GM21717 (cell line): ENCODE measurements around the gene LTB.
"Not testable (repeated sequence)": the region's sequence is repeated elsewhere in the genome, so short reads cannot be mapped to it uniquely, and the experiment has no call there.

ENCODE experiments used
- ATAC-seq: cut with Tn5 transposase; IDR thresholded peaks from one replicate; pipeline ENCODE4 v1.9.1; 2021; ENCODE audit warnings: mild to moderate bottlenecking, moderate library complexity; ENCODE audit not compliant: unreplicated experiment

LTB gene

DNA sequence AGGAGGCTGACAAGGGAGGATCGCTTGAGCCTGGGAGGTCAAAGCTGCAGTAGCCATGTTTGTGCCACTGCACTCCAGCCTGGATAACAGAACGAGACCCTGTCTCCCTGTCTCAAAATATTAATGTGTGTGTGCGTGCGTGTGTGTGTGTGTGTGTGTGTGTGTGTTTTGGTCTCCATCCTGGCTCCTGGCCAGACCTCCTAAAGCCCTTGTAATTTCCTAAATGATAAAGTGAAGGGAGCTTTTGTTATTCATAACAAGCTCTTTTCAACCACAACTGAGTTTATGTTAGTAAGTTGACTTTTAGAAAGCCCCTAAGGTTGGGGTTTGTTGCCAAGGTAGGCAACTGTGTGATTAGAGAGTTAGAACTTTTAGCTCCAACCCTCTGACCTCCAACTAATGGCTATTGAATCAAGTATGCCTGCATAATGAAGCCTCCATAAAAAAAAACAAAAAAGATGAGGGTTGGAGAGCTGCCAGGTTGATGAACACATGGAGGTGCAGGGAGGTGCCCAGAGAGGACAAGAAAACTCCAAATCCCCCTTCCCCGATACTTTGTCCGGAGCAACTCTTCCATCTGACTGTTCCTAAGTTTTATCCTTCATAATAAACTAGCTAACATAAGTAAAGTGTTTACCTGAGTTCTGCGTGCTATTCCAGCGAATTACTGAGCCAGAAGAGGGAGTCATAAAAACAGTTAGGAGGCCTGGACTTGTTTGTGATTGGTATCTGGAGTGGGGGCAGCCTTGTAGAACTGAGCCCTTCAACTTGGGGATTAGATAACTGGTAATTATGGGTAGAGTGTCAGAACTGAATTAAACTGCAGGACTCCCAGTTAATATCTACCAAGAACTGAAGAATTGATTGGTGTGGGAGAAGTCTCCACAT, 27.5 kb upstream of the LTB start:
- ATAC-seq, result no peak

DNA sequence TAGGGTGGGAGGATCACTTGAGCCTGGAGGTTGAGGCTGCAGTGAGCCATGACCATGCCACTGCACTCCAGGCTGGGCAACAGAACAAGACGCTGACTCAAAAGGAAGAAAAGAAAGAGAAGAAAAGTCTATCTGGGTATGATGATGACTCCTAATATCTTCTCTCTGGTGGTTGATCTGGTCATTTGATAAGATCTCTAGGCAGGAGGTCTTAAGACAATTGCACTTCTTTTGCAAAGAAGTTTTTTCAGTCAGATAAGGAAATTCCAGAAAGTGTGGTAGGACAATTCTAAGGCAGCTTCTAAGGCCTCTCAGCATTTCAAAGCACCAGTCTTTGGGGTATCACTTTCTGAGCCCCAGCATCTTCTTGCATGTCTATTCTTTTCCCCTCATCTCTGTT, 25.1 kb upstream of the LTB start:
- ATAC-seq, result no peak

DNA sequence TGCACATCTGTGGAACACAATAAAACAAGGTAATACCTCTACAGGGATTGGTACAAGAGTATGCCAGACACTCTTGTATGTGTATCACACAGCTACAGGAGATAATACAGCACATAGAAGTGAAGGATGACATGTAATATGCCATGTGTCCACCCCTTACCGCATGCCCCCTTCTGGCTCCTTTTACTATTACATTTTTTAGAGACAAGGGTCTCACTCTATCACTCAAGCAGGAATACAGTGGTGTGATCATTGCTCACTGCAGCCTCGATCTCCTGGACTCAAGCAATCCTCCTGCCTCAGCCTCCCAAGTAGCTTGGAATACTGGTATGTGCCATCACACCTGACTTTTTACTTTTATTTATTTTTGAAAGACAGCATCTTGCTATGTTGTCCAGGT, 14.8 kb upstream of the LTB start:
- no peak for ATAC-seq

DNA sequence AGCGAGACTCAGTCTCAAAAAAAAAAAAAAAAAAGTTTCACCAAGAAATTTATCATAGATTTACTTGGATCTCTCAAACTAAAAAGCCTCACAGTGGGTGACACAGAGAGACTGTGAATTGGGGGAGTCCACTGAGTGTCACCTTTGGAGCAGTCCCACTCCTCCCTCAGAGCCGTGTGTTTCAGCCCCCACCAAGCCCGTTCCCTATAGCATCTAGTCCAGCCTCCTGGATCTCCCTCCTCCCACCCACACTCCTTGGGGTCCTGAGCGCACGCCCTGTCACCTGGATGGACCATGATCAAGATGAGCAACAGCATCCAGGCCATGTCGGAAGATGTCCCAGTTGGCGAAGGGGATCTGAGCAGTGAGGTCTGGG, 10.2 kb upstream of the LTB start:
- no peak for ATAC-seq

DNA sequence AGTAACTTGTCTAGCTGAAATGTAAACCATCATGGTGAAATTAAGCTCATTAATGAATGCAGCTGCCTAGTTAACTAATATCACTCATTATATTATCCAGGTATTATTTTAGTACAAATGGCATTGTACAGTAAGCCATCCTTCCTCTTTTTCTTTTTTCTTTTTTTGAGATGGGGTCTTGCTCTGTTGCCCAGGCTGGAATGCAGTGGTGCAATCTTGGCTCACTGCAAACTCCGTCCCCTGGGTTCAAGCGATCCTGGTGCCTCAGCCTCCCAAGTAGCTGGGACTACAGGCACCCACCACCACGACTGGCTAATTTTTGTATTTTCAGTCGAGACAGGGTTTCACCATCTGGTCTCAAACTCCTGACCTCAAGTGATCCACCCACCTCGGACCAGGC, 8.5 kb upstream of the LTB start:
- not testable (repeated sequence) for ATAC-seq

DNA sequence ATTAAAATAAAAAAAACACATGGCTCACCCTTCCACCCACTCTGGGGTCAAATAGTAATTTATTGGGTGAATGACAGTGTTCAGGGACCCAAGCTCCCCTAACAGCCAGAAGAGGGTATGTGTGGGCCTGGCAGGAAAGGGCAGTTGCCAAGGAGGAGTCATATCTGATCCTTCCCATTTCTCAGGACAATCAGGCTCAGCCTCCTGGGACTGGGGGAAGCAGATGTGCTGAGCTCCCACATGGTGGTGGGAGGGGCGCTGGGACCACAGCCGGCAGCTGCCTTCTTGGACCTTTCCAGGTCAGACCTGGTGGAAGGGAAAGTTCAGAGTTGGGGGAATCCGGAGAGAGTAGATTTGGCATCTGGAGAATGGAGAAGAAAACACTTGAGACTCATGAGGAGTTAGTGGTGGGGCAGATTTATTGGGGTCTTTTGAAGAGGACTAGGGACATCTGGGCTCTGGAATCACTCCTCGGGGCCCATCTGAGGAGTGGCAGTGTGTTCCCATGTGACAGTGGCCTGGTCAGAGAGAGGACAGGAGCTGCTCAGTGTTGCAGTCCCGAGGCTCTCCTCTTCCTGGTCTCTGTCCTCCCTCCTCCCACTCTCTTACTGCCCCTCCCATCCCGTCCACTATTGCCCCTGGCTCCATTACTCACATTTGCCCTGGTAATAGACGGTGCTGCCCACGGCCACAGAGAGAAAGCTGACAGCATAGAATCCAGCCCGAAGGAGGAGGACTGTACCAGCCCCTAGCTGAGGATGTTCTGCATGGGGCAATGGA, 6.8 kb upstream of the LTB start:
- no peak for ATAC-seq

DNA sequence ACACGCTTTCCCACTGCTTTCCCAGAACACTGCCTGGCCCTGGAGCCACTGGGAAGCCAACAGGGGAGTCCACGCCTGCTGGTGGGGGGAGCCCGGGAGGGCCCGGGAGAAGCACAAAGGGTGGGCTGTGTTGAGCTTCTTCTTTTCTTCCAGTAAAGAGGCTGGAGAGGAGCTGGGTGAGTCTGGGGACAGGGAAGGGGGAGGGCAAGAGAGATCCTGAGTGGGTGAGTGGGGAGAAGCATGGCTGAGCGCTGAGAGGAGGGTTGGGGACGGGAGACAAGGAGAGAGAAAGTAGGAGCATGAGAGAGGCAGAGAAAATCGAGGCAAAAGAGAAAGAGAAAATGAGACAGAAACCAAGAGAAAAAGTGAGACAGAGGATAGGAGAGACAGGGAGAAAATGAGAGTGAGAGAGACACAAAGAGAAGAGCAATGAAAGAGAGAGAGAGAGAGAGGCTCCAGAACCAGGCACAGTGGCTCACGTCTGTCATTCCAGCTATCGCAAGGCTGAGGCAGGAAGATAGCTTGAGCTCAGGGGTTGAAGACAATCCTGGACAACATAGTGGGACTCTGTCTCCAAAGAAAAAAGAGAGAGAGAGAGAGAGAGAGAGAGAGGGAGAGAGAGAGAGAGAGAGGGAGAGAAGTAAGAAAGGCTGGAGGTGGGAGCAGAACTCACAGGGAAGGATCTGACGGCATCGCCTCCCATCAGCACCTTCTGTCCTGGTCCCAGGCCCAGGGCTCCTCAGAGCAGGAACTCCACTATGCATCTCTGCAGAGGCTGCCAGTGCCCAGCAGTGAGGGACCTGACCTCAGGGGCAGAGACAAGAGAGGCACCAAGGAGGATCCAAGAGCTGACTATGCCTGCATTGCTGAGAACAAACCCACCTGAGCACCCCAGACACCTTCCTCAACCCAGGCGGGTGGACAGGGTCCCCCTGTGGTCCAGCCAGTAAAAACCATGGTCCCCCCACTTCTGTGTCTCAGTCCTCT, 5.9 kb upstream of the LTB start:
- no peak for ATAC-seq

DNA sequence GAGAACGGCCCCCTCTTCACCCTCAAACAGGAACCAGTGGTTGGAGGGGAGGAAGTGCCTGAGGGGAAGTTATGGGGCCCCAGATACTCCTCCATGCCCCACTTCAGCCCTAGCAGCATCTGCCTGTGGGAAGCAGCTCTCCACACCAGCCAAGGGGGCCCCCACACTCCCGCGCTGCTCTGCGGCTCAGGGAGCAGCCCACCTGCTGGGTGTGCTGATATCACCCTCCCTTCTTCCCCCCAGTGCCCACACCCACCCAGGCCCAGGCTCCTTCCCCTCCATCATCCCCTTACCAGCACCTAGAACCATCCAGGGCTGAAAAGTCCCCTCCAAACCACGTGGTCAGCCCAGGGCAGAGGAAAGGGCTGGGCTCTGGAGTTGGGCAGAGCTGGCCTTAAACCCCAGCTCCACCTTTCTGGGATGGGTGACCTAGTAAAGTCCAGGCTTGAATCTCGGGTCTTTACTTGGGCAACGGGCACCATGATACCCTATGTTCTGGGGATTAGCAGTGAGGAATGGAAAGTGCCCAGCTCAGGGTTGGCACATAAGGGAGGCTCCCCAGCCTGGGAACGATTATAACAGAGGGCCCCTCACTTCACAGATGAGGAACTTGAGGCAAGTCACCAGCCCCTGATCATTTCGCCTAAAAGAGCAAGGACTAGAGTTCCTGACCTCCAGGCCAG, 4.5 kb upstream of the LTB start:
- no peak for ATAC-seq

DNA sequence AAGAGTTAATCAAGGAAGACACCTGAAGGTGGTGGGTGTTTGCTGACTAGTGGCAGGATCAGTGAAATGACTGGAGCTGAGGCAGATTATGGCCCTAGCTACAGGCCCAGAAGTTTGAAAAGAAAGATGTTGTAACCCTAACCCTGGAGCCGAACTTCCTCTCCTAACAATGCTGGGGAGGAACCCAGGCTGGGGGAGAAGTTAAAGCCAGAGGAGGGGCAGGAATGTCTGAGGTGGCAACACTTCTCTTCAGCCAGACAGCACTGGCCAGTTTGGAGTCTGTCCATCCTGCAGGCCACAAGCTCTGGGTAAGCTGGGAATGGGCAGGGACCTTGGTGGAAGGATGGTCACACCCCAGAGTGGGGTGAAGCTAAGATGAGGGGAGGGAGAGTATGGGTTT, 3.8 kb upstream of the LTB start, which contains the start of gene LST1:
LST1 (plus strand) TSS at position 270 of the 400 bp plus-strand sequence. CDS start 1,023 bp downstream, outside the sequence.
- no peak for ATAC-seq

DNA sequence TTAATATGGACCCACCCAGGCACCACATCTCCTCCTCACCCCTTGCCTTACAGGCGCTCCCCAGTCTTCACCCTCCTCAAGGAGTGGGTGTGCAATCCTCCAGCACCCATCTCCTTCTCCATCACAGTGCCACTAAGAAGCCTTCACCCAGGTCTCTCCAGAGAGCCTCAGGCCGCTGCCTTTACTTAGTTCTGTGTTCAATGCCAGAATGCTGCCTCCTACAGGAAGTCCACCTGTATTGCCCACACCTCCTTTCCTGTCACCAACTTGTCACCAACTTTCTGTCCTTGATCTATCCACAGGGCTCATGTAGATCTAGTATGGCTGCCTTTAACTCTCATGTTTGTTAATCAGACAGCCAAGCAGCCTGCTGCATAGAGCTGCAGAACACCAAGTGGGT, 3.3 kb upstream of the LTB start:
- no peak for ATAC-seq

DNA sequence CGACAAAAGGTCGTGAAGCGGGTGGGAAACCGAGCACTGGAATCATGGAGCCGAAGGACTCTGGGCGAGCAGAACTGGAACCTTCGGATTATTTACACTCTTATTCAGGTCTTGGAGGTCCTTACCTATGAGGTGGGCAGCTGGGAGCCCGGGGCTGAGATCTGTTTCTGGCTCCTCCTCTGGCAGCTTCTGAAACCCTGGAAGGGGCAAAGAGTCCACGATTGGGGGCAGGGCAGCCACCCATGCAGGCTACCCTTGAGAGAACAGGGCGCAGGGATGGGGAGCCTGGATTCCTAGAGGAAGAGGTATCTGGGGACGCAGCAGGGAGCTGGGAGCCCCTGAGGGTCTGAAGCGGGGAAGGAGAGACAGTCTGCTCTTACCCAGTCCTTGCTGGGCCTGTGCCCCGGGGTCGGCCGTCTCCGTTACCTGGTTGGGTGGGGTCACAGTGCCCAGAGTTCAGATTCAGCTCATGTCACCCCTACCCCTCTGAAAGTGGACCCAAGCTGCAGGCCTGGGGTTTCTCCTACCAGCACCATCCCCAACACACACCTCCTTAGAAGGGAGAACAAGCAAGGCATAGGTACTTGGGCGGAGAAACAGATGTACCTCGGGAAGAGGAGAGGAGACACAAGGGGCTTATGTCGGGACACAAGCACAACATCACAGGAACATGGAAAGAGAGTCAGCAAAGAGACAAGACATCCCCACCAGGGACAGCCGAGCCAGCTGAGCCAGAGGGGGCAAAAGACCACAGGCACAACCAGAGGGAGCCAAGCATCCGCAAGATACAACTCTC, 592 bp downstream of the LTB start:
- ATAC-seq, result no peak

DNA sequence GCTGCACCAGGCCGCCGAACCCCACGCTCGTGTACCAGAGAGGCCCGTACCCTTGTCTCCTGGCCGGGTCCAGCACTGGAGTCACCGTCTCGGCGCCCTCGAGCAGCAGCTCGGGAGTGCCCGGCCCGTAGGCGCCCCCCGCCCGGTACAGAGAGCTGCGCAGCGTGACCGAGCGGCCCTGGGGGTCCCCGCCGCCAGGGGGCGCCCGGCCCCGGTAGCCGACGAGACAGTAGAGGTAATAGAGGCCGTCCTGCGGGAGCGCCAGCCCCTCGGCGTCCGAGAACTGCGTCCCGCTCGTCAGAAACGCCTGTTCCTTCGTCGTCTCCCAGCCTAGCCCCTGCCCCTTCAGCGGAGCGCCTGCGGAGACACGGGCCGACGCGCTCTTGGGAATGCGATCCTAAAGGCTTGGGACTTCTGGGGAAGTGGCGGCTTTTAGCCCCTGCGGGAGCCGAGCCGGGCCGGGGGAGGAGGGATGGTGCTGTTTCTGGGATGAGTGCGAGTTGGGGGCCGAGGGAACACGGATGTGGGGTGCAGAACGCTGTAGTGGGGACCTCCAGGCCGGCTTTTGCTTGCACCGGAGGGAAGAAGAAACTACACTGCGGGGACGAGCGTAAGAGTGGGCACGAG, 1.3 kb downstream of the LTB start:
- ATAC-seq, result peak; percentile 40

DNA sequence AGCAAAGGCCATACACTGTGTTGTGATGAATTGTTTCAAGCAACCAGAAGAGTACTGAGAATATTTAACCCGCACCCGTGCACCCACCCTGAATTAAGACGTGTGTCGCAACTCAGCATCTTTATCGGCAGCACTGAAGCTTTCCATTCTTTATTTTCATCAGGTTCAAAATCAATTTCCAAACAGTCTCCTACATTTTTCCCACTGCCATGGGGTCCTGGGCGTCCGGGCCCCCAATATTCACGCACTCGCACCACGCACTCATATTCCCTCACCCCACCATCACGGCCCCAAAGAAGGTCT, 1.8 kb downstream of the LTB start:
- no peak for ATAC-seq

DNA sequence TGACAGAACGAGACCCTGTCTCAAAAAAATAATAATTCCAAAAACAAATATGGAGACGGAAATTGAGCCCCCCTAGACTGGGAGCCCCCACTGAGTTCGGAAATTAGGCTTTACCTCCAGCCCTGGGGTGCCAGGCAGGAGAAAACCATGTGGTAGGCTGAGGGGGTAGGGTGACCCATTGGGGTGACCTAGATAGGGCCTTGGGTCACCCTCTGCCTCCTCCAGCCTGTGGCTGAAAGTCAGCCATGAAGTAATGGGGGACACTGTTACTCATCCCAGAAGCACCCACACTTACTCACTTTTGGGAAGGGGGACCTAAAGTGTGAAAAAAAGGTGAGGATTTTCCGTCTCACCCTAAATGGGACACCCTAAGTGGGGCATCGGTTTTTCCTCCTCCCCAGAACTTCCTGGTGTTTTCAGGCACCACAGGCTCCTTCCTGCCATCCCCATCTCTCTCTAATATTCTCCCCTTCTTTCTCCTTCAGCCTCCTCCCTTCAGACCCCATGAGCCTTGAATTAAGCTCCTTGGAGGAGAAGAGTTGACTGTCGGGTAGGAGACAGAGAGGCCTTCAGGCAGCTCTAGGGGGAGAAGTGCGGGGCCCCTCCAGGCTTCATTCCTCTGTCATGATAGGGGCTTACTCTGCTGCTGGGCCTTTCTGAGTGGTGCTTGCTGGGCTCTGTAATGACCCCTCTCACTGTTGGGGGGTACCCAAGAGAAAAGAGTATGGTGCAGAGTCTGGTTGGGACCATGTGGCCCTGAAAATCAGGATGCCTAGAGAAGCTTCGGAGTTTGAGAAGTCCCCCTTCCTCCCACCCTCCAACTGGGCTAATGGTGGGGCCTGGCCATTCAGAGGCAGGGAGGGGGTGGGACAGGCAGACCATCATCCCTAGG, 2.4 kb downstream of the LTB start:
- ATAC-seq, result no peak

DNA sequence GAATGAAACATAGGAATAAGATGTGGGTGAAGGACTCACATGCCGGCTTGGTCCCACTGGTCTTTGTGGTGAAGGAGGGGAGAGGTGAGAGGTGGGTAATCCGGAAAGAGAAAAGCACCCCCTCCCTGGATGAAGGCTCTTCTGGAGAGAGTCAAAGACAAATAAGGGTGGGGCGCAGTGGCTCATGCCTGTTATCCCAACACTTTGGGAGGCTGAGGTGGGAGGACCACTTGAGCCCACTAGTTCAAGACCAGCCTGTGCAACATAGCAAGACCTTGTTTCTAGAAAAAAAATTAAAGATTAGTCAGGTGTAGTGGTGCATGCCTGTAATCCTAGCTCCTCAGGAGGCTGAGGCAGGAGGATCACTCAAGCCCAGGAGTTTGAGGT, 3.1 kb downstream of the LTB start:
- ATAC-seq, result no peak

DNA sequence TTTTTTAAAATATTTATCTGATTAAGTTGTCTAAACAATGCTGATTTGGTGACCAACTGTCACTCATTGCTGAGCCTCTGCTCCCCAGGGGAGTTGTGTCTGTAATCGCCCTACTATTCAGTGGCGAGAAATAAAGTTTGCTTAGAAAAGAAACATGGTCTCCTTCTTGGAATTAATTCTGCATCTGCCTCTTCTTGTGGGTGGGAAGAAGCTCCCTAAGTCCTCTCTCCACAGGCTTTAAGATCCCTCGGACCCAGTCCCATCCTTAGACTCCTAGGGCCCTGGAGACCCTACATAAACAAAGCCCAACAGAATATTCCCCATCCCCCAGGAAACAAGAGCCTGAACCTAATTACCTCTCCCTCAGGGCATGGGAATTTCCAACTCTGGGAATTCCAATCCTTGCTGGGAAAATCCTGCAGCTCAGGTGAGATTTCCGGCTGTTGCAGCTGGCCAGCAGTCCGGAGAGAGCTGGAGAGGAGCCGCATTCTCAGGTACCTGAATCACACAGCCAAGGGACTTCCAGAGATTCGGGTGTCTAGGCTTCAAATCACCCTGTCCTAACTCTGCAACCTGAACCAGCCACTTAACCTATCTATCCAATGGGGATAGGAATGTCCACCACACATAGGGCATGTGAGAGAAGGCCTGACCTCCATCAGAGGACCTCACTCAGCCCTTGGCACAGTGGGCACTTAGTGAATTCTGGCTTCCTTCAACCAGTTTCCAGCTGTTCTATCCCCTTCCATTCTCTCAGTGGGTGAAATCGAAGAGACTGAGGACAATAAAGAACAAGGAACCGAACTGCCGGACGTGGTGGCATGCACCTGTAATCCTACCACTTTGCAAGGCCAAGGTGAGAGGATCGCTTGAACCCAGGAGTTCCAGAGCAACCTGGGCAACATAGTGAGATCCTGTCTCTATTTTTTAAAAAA, 3.8 kb downstream of the LTB start:
- ATAC-seq, result no peak

DNA sequence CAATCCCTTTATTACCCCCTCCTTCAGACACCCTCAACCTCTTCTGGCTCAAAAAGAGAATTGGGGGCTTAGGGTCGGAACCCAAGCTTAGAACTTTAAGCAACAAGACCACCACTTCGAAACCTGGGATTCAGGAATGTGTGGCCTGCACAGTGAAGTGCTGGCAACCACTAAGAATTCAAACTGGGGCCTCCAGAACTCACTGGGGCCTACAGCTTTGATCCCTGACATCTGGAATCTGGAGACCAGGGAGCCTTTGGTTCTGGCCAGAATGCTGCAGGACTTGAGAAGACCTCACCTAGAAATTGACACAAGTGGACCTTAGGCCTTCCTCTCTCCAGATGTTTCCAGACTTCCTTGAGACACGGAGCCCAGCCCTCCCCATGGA, 4.7 kb downstream of the LTB start:
- no peak for ATAC-seq
